AG09319 (cell line): ENCODE measurements around the gene CDKN1C.

ENCODE experiments used
- DNase-seq: peaks from one replicate; pipeline ENCODE4 v3.0.0-alpha.2; 2010; ENCODE audit warnings: low read depth; ENCODE audit errors: extremely low read depth
- CTCF ChIP-seq: IDR thresholded peaks from 2 replicates; pipeline ENCODE4 v1.5.1; 2011; ENCODE audit warnings: low read depth, mild to moderate bottlenecking, inconsistent platforms, low read length, moderate library complexity

Gene CDKN1C

GRCh38 chr11:2833716-2834502 is 51.7 kb downstream of the CDKN1C start:
- DNase-seq = no peak
- TF ChIP-seq CTCF = no peak
